Measurements from ENCODE around the gene TAGLN. TPM values are rescaled to one million over a fixed set of nuclear protein-coding genes. Genes with fewer than 3 reads are reported as not detected.
"Not testable (repeated sequence)": the region's sequence is repeated elsewhere in the genome, so short reads cannot be mapped to it uniquely, and the experiment has no call there.

The TAGLN gene
- total RNA-seq, 1 donor from 2014 or later: 3.2 TPM

DNA sequence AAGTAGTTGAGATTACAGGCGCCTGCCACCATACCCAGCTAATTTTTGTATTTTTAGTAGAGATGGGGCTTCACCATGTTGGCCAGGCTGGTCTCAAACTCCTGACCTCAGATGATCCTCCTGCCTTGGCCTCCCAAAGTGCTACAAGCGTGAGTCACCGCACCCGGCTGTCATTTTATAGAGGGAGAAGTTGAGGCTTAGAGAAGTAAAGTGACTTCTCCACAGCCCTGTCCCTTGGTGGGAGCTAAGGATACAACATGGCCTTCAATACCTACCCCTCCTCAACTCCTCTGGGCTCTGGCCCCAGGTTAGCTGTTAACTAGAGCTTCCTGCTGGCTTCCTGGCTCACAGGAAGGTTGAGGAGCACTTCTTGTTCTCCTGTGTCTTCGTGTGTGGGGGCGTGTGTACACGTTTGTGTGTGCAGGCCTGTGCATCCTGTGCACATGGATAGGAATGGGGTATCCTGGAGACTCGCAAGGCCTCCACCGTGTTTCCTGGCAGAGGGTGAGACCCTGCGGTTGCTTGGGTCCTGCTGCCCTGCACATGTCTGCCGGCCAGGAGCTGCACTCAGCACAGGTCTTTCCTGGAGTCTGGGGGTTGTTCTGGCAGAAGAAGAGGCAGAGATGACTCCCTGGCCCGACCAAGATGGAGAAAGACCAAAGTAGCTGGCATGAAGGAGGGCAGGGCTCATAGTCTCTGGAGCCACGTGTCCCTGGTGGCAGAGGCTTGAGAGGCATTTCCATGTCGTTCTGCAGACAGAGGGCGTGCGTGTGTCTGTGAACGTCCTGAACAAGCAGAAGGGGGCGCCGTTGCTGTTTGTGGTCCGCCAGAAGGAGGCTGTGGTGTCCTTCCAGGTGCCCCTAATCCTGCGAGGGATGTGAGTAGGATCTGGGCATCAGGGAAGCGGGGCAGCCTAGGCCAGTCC lies 18.2 kb upstream of the TAGLN start:
- intact Hi-C loops (cut with micrococcal nuclease): loop anchor here (1.0 kb wide), 1 partner anchor 45 kb away; no protein-coding TSS in a partner anchor

DNA sequence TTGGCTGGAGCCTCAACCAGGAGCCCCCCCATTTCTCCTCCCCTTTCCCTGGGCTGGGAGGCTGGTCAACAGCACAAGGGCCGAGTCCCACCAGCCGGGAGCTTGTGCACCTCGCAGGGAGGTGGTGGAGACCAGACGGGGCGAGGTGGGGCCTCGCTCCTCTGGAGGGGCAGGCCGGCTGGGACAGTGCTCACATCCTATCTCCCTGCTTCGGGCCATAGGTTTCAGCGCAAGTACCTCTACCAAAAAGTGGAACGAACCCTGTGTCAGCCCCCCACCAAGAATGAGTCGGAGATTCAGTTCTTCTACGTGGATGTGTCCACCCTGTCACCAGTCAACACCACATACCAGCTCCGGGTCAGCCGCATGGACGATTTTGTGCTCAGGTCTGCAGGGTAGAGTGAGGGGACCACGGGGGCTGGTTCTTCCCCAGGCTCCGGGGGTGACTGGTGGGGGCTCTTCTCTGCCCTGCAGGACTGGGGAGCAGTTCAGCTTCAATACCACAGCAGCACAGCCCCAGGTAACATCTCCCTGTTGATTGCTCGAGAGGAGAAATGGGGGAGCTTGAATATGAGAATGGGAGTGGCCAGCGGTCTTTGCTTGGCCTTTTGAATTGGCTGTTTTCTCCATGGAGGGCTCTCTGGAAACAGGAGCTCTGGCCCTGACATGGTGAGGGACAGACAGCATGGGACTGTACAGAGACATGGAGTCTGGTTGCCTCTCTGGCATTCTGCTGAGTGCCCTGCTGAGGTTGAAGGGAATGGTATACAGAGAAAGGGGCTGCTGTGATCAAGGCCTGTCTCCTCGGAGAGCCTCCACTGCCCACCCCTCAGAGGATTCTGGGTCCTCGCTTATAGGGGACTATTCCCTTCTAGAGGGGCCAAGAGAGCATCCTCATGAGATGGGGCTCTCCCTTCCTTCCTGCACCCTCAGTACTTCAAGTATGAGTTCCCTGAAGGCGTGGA lies 17.3 kb upstream of the TAGLN start:
- intact Hi-C loops (cut with micrococcal nuclease): loop anchor here (1.0 kb wide), 1 partner anchor 44 kb away; no protein-coding TSS in a partner anchor

DNA sequence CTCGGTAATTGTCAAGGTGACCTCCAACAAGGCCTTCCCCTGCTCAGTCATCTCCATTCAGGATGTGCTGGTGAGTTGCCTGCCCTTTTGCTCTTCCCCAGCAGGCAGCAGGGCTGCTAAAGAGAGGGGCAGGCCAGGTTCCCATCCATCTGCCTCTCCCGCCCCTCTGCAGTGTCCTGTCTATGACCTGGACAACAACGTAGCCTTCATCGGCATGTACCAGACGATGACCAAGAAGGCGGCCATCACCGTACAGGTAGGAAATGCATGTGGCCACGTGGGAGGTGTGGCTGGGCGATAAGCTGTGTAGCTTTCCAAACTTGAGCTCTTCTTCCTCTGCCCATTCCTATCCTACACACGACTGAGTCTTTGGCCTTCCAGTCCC lies 16.6 kb upstream of the TAGLN start:
- intact Hi-C loops (cut with micrococcal nuclease): no loop called here

DNA sequence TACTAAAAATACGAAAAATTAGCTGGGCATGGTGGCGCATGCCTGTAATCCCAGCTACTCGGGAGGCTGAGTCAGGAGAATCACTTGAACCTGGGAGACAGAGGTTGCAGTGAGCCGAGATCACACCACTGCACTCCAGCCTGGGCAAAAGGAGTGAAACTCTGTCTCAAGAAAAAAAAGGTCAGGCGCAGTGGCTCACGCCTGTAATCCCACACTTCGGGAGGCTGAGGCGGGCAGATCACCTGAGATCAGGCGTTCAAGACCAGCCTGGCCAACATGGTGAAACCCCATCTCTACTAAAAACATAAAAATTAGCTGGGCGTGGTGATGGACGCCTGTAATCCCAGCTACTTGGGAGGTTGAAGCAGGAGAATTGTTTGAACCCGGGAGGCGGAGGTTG lies 16.0 kb upstream of the TAGLN start:
- intact Hi-C loops (cut with micrococcal nuclease): not testable (repeated sequence)

DNA sequence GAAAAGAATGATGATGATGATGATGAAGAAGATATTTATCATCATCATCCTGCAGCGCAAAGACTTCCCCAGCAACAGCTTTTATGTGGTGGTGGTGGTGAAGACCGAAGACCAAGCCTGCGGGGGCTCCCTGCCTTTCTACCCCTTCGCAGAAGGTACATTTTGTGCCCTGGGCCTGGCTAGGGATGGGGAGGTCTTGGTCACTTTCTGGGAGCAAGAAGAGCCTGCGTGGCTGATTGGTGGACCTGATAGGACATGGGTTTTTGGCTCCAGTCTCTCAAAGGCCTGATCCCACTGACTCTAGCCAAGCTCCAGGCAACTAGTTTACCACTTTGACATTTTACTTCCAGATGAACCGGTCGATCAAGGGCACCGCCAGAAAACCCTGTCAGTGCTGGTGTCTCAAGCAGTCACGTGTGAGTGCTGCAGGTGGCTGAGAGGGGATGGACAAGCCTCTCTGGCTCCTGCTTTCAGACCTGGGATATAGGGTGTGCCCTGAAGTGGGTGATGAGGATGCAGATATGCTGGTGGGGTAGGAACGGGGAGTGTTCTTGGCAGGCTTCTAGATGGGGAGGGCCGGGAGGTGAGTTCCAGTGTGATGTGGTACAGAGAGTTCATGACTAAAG lies 15.3 kb upstream of the TAGLN start:
- intact Hi-C loops (cut with micrococcal nuclease): no loop called here

DNA sequence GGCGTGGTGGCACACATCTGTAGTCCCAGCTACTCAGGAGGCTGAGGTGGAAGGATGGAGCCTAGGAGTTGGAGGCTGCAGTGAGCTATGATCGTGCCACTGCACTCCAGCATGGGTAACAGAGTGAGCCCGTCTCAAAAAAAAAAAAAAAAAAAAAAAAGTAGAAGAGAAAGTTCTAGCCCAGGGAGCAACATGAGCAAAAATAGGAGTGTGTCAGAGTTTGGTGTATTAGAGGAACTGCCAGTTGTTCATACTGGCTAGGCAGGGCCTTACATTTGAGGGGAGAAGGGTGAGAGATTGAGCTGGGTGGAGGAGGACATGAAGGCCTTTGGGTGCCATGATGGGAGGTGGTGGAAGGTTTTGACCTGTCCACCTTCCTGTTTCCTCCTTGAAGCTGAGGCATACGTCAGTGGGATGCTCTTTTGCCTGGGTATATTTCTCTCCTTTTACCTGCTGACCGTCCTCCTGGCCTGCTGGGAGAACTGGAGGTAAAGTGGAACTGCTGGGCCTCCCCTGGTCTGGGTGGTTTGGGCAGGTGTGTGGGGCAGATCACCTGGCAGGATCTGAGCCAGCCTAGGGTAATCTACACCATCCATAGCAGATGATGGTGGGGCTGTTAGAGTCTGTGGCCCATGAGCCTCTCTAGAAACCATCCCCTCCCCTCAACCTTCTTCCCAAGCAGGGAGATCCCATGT lies 13.3 kb upstream of the TAGLN start:
- intact Hi-C loops (cut with micrococcal nuclease): no loop called here

DNA sequence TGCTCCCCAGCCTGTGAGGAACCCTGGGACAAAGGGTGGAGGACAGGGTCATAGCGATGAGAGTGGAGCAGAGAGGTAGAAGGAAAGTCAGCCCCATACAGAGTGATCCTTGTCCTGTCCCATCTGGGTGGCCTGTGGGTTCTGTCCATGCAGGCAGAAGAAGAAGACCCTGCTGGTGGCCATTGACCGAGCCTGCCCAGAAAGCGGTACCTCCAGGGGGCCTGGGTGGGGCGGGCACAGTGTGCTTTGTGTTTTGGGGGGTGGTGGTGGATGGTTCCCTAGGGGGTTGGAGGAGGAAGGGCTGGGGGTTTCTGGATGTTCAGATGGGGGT lies 12.8 kb upstream of the TAGLN start:
- intact Hi-C loops (cut with micrococcal nuclease): no loop called here

DNA sequence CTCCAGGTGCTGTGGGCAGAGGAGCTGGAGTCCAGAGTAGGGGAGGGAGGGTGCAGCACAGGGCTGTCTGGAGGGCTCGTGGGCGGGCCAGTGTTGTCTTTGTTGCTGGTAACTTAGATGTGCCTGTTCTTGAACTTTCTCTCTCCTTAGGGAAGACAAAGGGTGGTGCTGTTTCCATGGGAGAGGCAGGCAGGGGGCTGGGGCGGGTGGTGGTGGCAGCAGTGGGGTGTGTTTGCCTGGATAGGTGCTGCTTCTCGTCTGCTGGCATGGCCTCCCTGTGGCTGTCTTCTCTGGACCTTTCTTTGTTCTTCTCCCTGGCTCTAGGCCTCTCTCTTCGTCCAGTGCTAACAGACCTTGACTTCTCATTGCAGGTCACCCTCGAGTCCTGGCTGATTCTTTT lies 12.2 kb upstream of the TAGLN start:
- intact Hi-C loops (cut with micrococcal nuclease): no loop called here

DNA sequence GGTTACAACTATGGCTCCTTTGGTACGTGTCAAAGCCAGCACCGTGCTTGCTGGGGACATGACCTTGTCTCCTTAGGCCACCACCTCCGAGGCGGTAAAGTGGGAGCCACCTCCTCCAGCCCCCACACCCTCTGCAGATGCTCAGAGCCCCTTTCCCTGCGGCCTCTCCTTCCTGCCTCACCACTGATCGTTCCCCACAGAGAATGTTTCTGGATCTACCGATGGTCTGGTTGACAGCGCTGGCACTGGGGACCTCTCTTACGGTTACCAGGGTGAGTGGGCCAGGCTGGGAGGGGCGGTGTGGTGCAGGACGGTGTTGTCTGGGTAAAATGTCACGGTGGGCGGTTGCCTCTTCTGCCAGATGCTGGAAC lies 11.8 kb upstream of the TAGLN start:
- intact Hi-C loops (cut with micrococcal nuclease): no loop called here

DNA sequence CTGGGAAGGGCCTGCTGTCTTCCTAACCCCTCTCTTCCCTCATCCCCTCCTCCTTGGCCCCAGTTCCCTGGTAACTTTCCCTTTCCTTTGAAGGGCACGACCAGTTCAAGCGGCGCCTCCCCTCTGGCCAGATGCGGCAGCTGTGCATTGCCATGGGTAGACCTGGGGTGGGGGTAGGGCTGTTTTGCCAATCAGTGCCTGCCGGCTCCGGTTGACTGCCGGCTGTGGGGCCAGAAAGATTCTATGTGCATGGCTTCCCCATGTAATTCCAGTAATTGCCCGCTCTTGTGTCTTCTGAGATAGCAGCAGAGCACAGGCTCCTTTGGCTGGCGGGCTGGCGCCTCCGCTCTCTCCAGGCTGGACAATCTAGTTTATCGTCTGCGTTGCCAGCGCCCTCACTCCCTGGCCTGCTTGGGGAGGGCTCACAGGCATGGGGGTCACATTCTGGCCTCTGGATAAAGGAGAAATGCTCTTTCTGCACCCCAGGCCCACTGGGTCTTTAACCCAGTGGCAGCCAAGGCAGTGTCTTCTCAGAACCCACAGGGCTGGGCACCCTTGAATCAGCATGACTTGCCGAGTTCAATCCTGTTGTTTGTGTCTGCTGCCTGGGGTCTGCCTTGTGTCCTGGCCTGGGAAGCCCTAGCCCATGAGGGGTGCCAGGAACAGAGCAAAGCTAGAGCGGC lies 11.2 kb upstream of the TAGLN start:
- intact Hi-C loops (cut with micrococcal nuclease): no loop called here

DNA sequence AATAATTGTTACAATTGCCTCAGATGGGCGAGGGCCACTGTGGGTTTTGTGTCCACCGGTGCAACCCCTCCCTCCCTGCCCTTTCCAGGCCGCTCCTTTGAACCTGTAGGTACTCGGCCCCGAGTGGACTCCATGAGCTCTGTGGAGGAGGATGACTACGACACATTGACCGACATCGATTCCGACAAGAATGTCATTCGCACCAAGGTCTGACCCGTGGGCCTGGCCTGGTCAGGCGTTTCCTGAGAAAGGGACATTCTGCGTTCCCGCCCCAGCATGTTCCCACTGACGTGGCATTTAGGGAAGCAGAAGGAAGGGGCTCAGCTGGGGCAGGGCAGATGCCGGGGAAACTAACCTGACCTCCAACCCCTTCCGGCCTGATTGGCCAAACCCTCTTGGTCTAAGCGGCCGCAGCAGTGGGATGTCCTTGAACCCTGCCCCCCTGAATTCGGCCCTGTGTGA lies 10.5 kb upstream of the TAGLN start:
- intact Hi-C loops (cut with micrococcal nuclease): no loop called here

DNA sequence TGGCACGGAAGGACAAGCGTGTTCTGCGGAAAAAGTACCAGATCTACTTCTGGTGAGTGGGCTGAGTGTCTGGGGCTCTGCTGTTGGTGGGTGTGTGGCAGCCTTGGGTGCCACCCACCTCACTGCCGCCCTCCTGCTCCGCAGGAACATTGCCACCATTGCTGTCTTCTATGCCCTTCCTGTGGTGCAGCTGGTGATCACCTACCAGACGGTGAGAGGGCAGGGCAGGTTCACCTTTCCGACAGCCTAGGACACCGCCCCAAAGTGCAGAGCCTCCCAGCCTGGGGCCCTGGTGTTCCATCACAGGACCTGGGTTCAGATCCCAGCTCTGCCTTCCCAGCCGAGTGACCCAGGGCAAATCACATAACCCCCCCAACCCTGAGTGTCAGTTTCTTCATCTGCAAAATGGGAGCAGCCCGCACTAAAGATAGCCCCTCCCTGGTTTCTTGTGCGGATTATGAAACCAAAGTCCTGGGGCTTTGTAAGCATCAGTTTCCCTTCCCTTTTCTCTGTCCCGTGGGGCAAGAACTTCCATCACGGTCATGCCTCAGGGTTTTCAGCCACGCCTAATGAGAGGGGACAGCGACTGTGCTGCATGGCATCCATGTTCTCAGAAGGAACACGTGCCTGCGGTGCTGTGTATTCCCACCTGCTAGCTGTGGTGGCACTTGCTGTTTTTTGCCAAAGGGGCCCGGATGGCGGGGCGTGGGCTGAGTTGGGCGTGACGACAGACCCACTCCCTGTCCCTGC lies 9.8 kb upstream of the TAGLN start:
- intact Hi-C loops (cut with micrococcal nuclease): no loop called here

DNA sequence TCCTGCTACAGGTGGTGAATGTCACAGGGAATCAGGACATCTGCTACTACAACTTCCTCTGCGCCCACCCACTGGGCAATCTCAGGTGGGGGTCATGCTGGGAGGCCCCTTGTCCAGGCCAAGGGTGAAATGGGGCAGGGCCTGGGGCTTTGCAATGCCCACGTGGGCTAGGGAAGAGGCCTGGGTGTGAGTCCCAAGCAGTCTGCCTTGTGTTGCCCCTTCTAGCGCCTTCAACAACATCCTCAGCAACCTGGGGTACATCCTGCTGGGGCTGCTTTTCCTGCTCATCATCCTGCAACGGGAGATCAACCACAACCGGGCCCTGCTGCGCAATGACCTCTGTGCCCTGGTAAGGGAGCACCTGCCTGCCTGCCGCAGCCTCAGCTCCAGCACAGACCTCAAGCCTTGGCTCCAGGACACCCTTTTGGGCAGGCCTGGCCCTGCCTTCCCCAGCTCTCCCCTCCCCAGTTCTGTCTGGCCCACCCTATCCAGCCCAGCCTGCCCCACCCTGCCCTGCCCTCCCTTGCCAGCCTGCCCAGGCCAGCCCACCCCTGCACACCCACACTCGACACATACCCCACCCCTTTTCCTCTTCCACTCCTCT lies 9.1 kb upstream of the TAGLN start:
- intact Hi-C loops (cut with micrococcal nuclease): no loop called here

DNA sequence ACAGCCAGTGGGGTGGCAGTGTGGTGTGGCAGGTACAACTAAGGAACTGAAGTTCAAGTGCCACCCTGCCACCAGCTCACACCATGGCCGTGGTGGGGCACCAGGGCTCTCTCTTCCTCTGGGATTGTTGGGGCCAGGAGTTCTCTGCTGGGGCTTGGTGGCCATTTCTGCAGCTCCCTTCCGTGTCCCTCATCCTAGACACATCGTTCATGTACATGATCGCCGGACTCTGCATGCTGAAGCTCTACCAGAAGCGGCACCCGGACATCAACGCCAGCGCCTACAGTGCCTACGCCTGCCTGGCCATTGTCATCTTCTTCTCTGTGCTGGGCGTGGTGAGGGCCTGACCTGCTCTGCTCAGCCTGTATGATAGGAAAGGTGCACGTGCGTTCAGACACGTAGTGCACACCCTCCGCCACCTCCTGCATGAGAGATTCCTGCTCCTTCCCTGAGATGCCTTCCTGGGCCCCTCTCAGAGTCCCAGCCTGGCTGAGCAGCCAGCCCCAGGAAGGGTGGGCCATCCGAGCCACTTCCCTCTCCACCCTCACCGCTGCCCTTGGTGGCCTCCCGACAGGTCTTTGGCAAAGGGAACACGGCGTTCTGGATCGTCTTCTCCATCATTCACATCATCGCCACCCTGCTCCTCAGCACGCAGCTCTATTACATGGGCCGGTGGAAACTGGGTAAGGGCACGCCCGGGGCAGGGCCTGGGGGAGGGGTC lies 7.3 kb upstream of the TAGLN start:
- intact Hi-C loops (cut with micrococcal nuclease): no loop called here

DNA sequence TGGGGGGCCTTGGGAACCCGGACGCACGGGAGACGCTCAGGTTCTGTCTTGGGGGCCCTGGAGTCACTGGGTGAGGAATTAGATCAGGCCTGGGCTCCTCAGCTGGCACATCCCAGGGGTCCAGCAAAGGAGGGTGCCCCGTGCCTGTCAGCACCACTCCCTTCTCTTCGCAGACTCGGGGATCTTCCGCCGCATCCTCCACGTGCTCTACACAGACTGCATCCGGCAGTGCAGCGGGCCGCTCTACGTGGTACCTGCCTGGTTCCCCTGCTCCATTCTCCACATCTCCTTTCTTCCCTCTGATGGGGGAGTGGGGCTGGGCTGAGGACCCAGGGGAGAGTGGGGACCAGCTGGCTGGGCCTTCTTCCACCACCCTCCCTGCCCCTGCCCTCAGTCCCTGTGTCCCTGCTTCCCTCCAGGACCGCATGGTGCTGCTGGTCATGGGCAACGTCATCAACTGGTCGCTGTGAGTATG lies 6.7 kb upstream of the TAGLN start:
- intact Hi-C loops (cut with micrococcal nuclease): no loop called here

DNA sequence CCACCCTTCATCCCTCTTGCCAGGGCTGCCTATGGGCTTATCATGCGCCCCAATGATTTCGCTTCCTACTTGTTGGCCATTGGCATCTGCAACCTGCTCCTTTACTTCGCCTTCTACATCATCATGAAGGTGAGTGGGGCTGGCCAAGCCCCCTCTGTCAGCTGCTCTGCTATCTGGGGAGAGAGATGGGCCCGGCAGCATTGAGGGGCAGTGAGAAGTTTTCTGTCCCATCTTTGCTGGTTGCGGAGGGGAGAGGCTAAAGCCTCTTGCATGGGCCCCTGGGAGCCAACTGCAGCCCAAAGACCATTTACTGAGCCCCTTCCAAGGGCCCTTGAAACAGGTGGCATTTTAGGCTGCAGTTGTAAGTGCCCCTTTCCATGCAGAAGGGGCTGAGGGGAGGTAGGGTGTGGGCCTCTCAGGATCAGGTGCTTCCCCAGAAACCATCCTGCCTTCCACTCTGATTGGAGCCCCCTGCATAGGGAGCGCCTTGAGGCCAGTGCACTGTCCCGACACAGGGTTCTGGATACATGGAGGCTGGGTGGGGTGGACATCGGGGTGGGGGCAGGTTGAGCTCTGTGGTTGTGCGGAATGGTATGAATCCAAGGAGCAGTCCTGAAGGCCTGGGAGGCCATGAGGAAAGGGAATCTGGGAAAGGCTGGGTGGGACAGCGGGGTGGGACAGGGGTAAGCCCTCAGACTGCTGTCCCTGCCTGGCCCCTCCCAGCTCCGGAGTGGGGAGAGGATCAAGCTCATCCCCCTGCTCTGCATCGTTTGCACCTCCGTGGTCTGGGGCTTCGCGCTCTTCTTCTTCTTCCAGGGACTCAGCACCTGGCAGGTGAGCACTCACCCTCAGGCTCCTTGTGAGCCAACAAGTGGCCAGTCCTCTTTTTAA lies 5.8 kb upstream of the TAGLN start:
- intact Hi-C loops (cut with micrococcal nuclease): no loop called here

DNA sequence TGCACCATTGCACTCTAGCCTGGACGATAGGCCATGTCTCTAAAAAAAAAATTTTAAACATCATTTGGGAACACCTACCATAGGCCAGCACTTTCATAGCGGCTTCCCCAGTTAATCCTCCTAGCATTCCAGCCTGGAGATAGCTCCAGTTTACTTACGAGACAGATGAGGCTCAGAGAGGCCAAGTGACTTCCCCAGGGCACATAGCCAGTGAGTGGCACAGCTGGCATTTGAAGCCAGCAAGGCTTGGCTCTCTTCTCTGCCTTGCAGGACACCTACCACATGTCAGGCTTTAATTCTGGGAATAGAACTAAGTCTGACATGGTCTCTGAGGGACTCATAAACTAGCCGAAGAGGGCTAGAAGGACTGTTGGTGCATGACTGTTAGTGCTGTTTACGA lies 4.9 kb upstream of the TAGLN start:
- intact Hi-C loops (cut with micrococcal nuclease): no loop called here

DNA sequence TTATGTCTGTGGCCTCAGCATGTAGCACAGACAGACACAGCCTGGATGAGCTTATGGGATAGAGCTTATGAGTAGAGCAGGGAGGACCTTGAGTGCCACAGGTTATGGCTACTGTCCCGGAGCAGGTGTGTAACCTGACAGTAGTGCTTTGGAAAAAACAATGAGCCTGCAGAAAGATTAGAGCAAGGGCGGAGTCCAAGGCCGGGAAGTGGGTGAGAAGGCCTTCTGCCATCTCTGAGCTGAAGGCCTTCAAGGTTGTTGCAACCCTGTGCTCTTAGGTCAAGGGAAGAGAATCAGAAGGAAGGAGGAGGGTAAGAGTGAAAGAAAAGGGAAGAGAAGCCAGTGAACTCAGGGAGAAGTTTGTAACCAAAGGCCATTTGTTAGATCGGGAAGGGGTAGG lies 3.9 kb upstream of the TAGLN start:
- intact Hi-C loops (cut with micrococcal nuclease): no loop called here

Data from T-helper 2 cell treated with Interferon-gamma antibody and Interleukin-4, amounts not matched to agents 100 ng/mL and 5 ng/mL, for 36 hours (primary cell).